Lung (tissue), 12 donors: Measurements from ENCODE around the gene CHST9. TPM values are rescaled to one million over a fixed set of nuclear protein-coding genes. Genes with fewer than 3 reads are reported as not detected.

ENCODE experiments used
- ATAC-seq: fragments of 200-7000 bp; cut with Tn5 transposase; one replicate; pipeline ENCODE4 v1.9.1; 2020; ENCODE audit warnings: moderate number of reproducible peaks; ENCODE audit not compliant: insufficient read depth, low FRiP score
- DNase-seq, 3 donors: peaks; one replicate each; pipeline ENCODE4 v3.0.0-alpha.2; 2013 to 2017
- H3K27ac ChIP-seq, 2 donors: one replicate each; pipeline ENCODE4 v1.5.1; 2013; ENCODE audit warnings: mild to moderate bottlenecking in 2 of 2, moderate library complexity in 2 of 2, control low read depth in 1 of 2, inconsistent platforms in 1 of 2, low read depth in 1 of 2, low read length in 1 of 2
- H3K27me3 ChIP-seq, 3 donors: one replicate each; pipeline ENCODE4 v1.5.1; 2013; ENCODE audit warnings: low read length in 2 of 3; ENCODE audit not compliant: control insufficient read depth in 3 of 3, insufficient read depth in 3 of 3
- H3K36me3 ChIP-seq, 4 donors: one replicate each; pipeline ENCODE4 v1.5.1; 2013; ENCODE audit warnings: low read length in 4 of 4, mild to moderate bottlenecking in 1 of 4, moderate library complexity in 1 of 4; ENCODE audit not compliant: control insufficient read depth in 4 of 4, insufficient read depth in 4 of 4
- H3K4me1 ChIP-seq, 5 donors: one replicate each; pipeline ENCODE4 v1.5.1; 2013; ENCODE audit warnings: low read length in 5 of 5, mild to moderate bottlenecking in 2 of 5, moderate library complexity in 1 of 5; ENCODE audit not compliant: control insufficient read depth in 5 of 5, insufficient read depth in 5 of 5
- H3K4me3 ChIP-seq: one replicate; pipeline ENCODE4 v1.5.1; 2013; ENCODE audit warnings: mild to moderate bottlenecking, control low read depth, moderate library complexity
- H3K9ac ChIP-seq, 2 donors: one replicate each; pipeline ENCODE4 v1.5.1; 2013; ENCODE audit warnings: low read length in 2 of 2, control low read depth in 1 of 2; ENCODE audit not compliant: insufficient read depth in 1 of 2
- H3K9me3 ChIP-seq, 4 donors: one replicate each; pipeline ENCODE4 v1.5.1; 2013; ENCODE audit warnings: low read length in 3 of 4, mild to moderate bottlenecking in 1 of 4, moderate library complexity in 1 of 4; ENCODE audit not compliant: control insufficient read depth in 4 of 4, insufficient read depth in 3 of 4
- CTCF ChIP-seq: IDR thresholded peaks from 2 replicates; pipeline ENCODE4 v1.5.1; 2012; ENCODE audit warnings: mild to moderate bottlenecking; ENCODE audit errors: control extremely low read depth, extremely low read depth
- WGBS, 2 donors: extraction: QIAGEN DNeasy Blood & Tissue Kit; methylation state at CpG; one replicate each; pipeline ENCODE4 v1.1.7; 2013; 5-methylcytosine and 5-hydroxymethylcytosine counted together
- polyA plus RNA-seq, 2 donors: library from polyadenylated mRNA; stranded (reverse); fragments of 200-250 nt; gene quantifications; one replicate each; pipeline ENCODE4 v1.2.1, GENCODE V29; 2013
- total RNA-seq, 2 donors: library from RNA; depleted of rRNA in 1 of 2; stranded (reverse); fragments of >200 nt in 1 of 2; gene quantifications; one replicate each; pipeline ENCODE4 v1.2.1, GENCODE V29; 2014 to 2021
- donor health status: control.
- donor health status: control.
- donor health status: Bipolar disorder and iron deficiency.
- donor health status: healthy.
- donor health status: DM: yes; HTN: yes; CAD: no.

Gene CHST9
- total and polyA plus RNA-seq, 4 donors: 2.9 to 19.6 (median 9.8) TPM

GRCh38 chr18:27124196-27124595 is 60.9 kb downstream of the CHST9 start:
- H3K4me1 ChIP-seq: peaks cover 0 to 3% (median 0%) of the 10 kb centered on the region in 5 donors
- WGBS, 2 donors: 23 to 48% methylated on average over 1 of the region's 1 CpG
- no peaks in the 10 kb centered on the region for H3K9me3 ChIP-seq
- DNase-seq (no peak), ATAC-seq (no peak)
- no peak overlapping the region for H3K9ac ChIP-seq
- TF ChIP-seq CTCF: no peak
- no peak overlapping the region for H3K27ac ChIP-seq
- H3K4me3 ChIP-seq: no peak overlapping the region
- H3K27me3 ChIP-seq: peaks cover 0 to 12% (median 6%) of the 10 kb centered on the region in 3 donors
- no peaks in the 10 kb centered on the region for H3K36me3 ChIP-seq

- Histone ChIP-seq H3K36me3 (no peaks in the 10 kb centered on the region), H3K27me3 (peaks cover 0 to 8% (median 0%) of the 10 kb centered on the region in 3 donors), H3K27ac (no peak overlapping the region), H3K4me3 (no peak overlapping the region), H3K9ac (no peak overlapping the region), H3K9me3 (no peaks in the 10 kb centered on the region), H3K4me1 (peaks cover 0 to 3% (median 0%) of the 10 kb centered on the region in 5 donors)
- 78 to 86% methylated on average over 1 of the region's 1 CpG for WGBS, 2 donors
- no peak for TF ChIP-seq CTCF
- ATAC-seq: no peak
- DNase-seq: no peak
Measured at GRCh38 chr18:27121108-27121507, 64.0 kb downstream of the CHST9 start.

- Histone ChIP-seq H3K36me3 (no peaks in the 10 kb centered on the region), H3K4me1 (peaks cover 0 to 3% (median 0%) of the 10 kb centered on the region in 5 donors), H3K9ac (no peak overlapping the region), H3K27ac (no peak overlapping the region), H3K4me3 (no peak overlapping the region), H3K27me3 (peaks cover 0 to 8% (median 0%) of the 10 kb centered on the region in 3 donors), H3K9me3 (no peaks in the 10 kb centered on the region)
- 79 to 83% methylated on average over 3 of the region's 3 CpGs for WGBS, 2 donors
- no peak for DNase-seq
- no peak for TF ChIP-seq CTCF
- ATAC-seq: no peak
Measured at GRCh38 chr18:27120246-27120645, 64.9 kb downstream of the CHST9 start.

- DNase-seq (no peak), ATAC-seq (no peak)
- no peak overlapping the region for H3K9ac ChIP-seq
- no peaks in the 10 kb centered on the region for H3K36me3 ChIP-seq
- H3K4me3 ChIP-seq: no peak overlapping the region
- WGBS, 2 donors: 73 to 80% methylated on average over 3 of the region's 3 CpGs
- peaks cover 0 to 8% (median 0%) of the 10 kb centered on the region in 3 donors for H3K27me3 ChIP-seq
- no peaks in the 10 kb centered on the region for H3K9me3 ChIP-seq
- peaks cover 0 to 3% (median 0%) of the 10 kb centered on the region in 5 donors for H3K4me1 ChIP-seq
- TF ChIP-seq CTCF: no peak
- no peak overlapping the region for H3K27ac ChIP-seq
Measured at GRCh38 chr18:27118973-27119372, 66.1 kb downstream of the CHST9 start.
